Panc1 (cell line): ENCODE measurements around the gene TRERF1. TPM values are rescaled to one million over a fixed set of nuclear protein-coding genes. Genes with fewer than 3 reads are reported as not detected.
A peak's percentile ranks its signal among the peaks of the same experiment; 100 is the strongest.

ENCODE experiments used
- ATAC-seq: fragments of 200-7000 bp; cut with Tn5 transposase; 2 replicates; pipeline ENCODE4 v1.9.1; 2020; ENCODE audit warnings: mild to moderate bottlenecking, moderate library complexity
- BruUV-seq: library from RNA; stranded (reverse); fragments of 400-500 nt; replicated peaks from 2 replicates; lab custom pipeline; 2021; lab: Mats Ljungman, UMichigan
- CTCF ChIA-PET: fragments of 300-600 bp; sonication (Branson Sonifier 250); formaldehyde crosslinking; loops from one replicate; lab custom pipeline; 2022; ENCODE audit warnings: antibody characterized with exemption; lab: Charles Lee
- POLR2A ChIA-PET: fragments of 300-600 bp; sonication (Branson Sonifier 250); formaldehyde crosslinking; loops from one replicate; lab custom pipeline; 2022; ENCODE audit warnings: antibody characterized with exemption; lab: Charles Lee
- DNase-seq: peaks from one replicate; pipeline ENCODE4 v3.0.0-alpha.2; 2010; ENCODE audit warnings: low read depth, low spot score
- H3K27ac ChIP-seq: 2 replicates; pipeline ENCODE4 v1.5.1; 2011; ENCODE audit warnings: mild to moderate bottlenecking, low read length, inconsistent platforms
- H3K27me3 ChIP-seq: fragments of 200-500 bp; sonication (Bioruptor generic); 2 replicates; pipeline ENCODE4 v1.6.0; 2014; ENCODE audit warnings: low read length, inconsistent platforms; ENCODE audit not compliant: control insufficient read depth, insufficient read depth
- H3K36me3 ChIP-seq: fragments of 200-500 bp; sonication (Bioruptor generic); 2 replicates; pipeline ENCODE4 v1.5.1; 2014; ENCODE audit warnings: inconsistent platforms, mild to moderate bottlenecking, low read length, moderate library complexity; ENCODE audit not compliant: control insufficient read depth, insufficient read depth
- H3K4me1 ChIP-seq: 2 replicates; pipeline ENCODE4 v1.5.1; 2011; ENCODE audit warnings: inconsistent platforms, mild to moderate bottlenecking, low read length, moderate library complexity; ENCODE audit not compliant: control insufficient read depth, insufficient read depth
- H3K4me3 ChIP-seq, 2 experiments: 2 replicates each; pipeline ENCODE4 v1.5.1; 2011 to 2012; ENCODE audit warnings: low read depth in 2 of 2, low read length in 2 of 2, mild to moderate bottlenecking in 2 of 2, inconsistent platforms in 1 of 2, moderate library complexity in 1 of 2
- H3K9me3 ChIP-seq: fragments of 200-500 bp; sonication (Bioruptor generic); 2 replicates; pipeline ENCODE4 v1.5.1; 2014; ENCODE audit warnings: low read depth, mild to moderate bottlenecking, inconsistent platforms, low read length, moderate library complexity; ENCODE audit not compliant: control insufficient read depth, insufficient read depth
- POLR2AphosphoS5 ChIP-seq: IDR thresholded peaks from 2 replicates; pipeline ENCODE4 v1.6.1; 2012; ENCODE audit warnings: mild to moderate bottlenecking, low read depth, low read length, moderate library complexity
- SIN3A ChIP-seq: IDR thresholded peaks from 2 replicates; pipeline ENCODE4 v1.6.1; 2012; ENCODE audit warnings: low read depth, mild to moderate bottlenecking, low read length, moderate library complexity, borderline replicate concordance; ENCODE audit not compliant: insufficient read depth
- TCF7L2 ChIP-seq: IDR thresholded peaks from 2 replicates; pipeline ENCODE4 v1.6.1; 2011; ENCODE audit warnings: mild to moderate bottlenecking, low read depth, low read length, inconsistent platforms
- in situ Hi-C: cut with HindIII; loops from 2 replicates; pipeline ENCODE4 v1.10.0; 2016; ENCODE audit warnings: low sequenced_read_pairs, low pct_unique_long_range_greater_than_20kb
- intact Hi-C: fragments of 100-400 bp; cut with micrococcal nuclease; formaldehyde crosslinking; loops from one replicate; pipeline ENCODE4 v1.10.0; 2022; ENCODE audit not compliant: unreplicated experiment
- total RNA-seq: library from RNA; stranded (reverse); gene quantifications from one replicate; pipeline ENCODE4 v1.2.1, GENCODE V29; 2021; ENCODE audit not compliant: unreplicated experiment
- TF ChIP-seq, protein P1 (sequence below), 2 experiments: IDR thresholded peaks; 2 replicates each; pipeline ENCODE4 v1.6.1; 2011 to 2012; ENCODE audit warnings: low read depth in 2 of 2, control low read depth in 1 of 2, low read length in 1 of 2, mild to moderate bottlenecking in 1 of 2, moderate library complexity in 1 of 2; ENCODE audit not compliant: insufficient read depth in 1 of 2
- TF ChIP-seq, protein P2 (sequence below): fragments of 450-650 bp; IDR thresholded peaks from 2 replicates; pipeline ENCODE4 v1.5.1; 2017; ENCODE audit warnings: mild to moderate bottlenecking

TRERF1 gene
- total RNA-seq, 1 experiment from 2014 or later: 30.6 TPM

DNA sequence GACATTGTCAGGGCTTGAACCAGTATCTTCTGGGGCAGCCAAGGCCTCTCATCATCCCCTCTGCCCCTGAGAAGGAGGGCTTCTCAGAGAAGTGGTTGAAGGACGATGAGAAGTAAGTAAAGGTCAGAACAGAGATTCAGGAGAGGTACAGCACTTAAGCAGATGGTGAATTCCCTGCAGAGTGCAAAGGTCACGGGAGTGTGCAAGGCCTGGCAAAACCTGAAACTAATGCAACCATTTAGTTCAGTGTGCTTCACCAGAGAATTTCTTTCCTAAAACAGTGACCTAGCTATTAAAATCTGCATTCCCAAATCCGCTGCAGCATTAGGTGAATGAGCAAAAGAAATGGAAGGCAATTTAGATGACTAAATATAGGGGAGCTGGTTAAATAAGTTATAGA is 58.4 kb downstream of the TRERF1 start:
- CTCF ChIA-PET: interaction anchor here (0.6 kb wide), 1 partner anchor 182 kb away, joined by 3 read pairs; no protein-coding TSS in a partner anchor
- Histone ChIP-seq H3K9me3 (no peaks in the 10 kb centered on the region), H3K4me1 (peaks cover 27% of the 10 kb centered on the region), H3K36me3 (no peaks in the 10 kb centered on the region), H3K27ac (peak overlapping the region; percentile 10; the same call in 1 of the 2 replicates), H3K27me3 (no peaks in the 10 kb centered on the region), H3K4me3 (no peak overlapping the region)
- POLR2A ChIA-PET: no interaction called here
- ATAC-seq (no peak), DNase-seq (no peak)
- TF ChIP-seq POLR2AphosphoS5 (no peak), TCF7L2 (no peak), SIN3A (no peak)
- TF ChIP-seq, protein P1, sequence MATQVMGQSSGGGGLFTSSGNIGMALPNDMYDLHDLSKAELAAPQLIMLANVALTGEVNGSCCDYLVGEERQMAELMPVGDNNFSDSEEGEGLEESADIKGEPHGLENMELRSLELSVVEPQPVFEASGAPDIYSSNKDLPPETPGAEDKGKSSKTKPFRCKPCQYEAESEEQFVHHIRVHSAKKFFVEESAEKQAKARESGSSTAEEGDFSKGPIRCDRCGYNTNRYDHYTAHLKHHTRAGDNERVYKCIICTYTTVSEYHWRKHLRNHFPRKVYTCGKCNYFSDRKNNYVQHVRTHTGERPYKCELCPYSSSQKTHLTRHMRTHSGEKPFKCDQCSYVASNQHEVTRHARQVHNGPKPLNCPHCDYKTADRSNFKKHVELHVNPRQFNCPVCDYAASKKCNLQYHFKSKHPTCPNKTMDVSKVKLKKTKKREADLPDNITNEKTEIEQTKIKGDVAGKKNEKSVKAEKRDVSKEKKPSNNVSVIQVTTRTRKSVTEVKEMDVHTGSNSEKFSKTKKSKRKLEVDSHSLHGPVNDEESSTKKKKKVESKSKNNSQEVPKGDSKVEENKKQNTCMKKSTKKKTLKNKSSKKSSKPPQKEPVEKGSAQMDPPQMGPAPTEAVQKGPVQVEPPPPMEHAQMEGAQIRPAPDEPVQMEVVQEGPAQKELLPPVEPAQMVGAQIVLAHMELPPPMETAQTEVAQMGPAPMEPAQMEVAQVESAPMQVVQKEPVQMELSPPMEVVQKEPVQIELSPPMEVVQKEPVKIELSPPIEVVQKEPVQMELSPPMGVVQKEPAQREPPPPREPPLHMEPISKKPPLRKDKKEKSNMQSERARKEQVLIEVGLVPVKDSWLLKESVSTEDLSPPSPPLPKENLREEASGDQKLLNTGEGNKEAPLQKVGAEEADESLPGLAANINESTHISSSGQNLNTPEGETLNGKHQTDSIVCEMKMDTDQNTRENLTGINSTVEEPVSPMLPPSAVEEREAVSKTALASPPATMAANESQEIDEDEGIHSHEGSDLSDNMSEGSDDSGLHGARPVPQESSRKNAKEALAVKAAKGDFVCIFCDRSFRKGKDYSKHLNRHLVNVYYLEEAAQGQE (IDR thresholded peaks at IDR 0.05; ENCODE audit: insufficient read depth in 1 of 2, low read depth in 2 of 2, low read length in 1 of 2): no peak
- no TSS peak for BruUV-seq
- in situ Hi-C loops (no loop called here), intact Hi-C loops (no loop called here)

DNA sequence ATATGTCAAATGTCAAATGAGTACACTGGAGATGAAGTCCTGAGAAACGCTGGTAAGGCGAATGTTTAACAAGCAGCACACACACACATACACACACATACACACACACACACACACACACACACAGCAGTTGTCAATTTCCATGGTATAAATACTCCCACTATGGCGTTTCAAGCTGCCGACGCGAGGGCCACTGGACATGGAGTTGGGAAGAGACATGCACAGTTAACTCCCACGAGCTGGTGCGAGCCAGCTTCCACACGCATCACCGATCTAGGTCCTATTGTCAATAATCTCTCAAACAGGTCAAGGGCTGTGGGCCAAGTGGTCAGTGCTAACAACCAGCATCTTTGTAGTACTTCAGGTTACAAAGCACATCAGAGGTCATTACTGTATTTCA is 58.9 kb downstream of the TRERF1 start:
- H3K27me3 ChIP-seq: no peaks in the 10 kb centered on the region
- BruUV-seq: no TSS peak
- in situ Hi-C loops: no loop called here
- peak overlapping the region; percentile 10; the same call in 1 of the 2 replicates for H3K27ac ChIP-seq
- peaks cover 27% of the 10 kb centered on the region for H3K4me1 ChIP-seq
- no peak for ATAC-seq
- ChIA-PET POLR2A (no interaction called here), CTCF (interaction anchor here (0.5 to 0.8 kb wide), 3 partner anchors 32 to 182 kb away, joined by 3 read pairs; partner anchors contain the start of gene TRERF1)
- TF ChIP-seq SIN3A (no peak), POLR2AphosphoS5 (no peak), TCF7L2 (no peak)
- TF ChIP-seq, protein P1 (IDR thresholded peaks at IDR 0.05; ENCODE audit: insufficient read depth in 1 of 2, low read depth in 2 of 2, low read length in 1 of 2): no peak
- TF ChIP-seq, protein P2, sequence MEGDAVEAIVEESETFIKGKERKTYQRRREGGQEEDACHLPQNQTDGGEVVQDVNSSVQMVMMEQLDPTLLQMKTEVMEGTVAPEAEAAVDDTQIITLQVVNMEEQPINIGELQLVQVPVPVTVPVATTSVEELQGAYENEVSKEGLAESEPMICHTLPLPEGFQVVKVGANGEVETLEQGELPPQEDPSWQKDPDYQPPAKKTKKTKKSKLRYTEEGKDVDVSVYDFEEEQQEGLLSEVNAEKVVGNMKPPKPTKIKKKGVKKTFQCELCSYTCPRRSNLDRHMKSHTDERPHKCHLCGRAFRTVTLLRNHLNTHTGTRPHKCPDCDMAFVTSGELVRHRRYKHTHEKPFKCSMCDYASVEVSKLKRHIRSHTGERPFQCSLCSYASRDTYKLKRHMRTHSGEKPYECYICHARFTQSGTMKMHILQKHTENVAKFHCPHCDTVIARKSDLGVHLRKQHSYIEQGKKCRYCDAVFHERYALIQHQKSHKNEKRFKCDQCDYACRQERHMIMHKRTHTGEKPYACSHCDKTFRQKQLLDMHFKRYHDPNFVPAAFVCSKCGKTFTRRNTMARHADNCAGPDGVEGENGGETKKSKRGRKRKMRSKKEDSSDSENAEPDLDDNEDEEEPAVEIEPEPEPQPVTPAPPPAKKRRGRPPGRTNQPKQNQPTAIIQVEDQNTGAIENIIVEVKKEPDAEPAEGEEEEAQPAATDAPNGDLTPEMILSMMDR: no peak
- intact Hi-C loops: no loop called here
- H3K4me3 ChIP-seq: no peak overlapping the region
- no peaks in the 10 kb centered on the region for H3K9me3 ChIP-seq
- no peak for DNase-seq
- no peaks in the 10 kb centered on the region for H3K36me3 ChIP-seq
